Breast epithelium (tissue), 4 donors: ENCODE measurements around the gene RB1. TPM values are rescaled to one million over a fixed set of nuclear protein-coding genes. Genes with fewer than 3 reads are reported as not detected.

Source experiments
- DNase-seq, 2 donors: peaks; one replicate each; pipeline ENCODE4 v3.0.0-alpha.2; 2019; ENCODE audit warnings: low spot score in 2 of 2
- H3K27ac ChIP-seq, 2 donors: fragments of 200-600 bp; sonication (generic) in 1 of 2; one replicate each; pipeline ENCODE4 v1.5.1; 2016 to 2019; ENCODE audit warnings: mild to moderate bottlenecking in 1 of 2
- H3K27me3 ChIP-seq, 2 donors: fragments of 200-600 bp; sonication (generic) in 1 of 2; one replicate each; pipeline versions ENCODE4 v1.5.1 to v1.6.0; 2017 to 2019; ENCODE audit warnings: control low read depth in 1 of 2, mild to moderate bottlenecking in 1 of 2
- H3K36me3 ChIP-seq: fragments of 200-600 bp; one replicate; pipeline ENCODE4 v1.5.1; 2019
- H3K4me1 ChIP-seq, 2 donors: fragments of 200-600 bp; sonication (generic); one replicate each; pipeline ENCODE4 v1.5.1; 2016 to 2019; ENCODE audit warnings: control low read depth in 1 of 2
- H3K4me3 ChIP-seq, 3 donors: fragments of 200-600 bp; sonication (generic); 1 replicate in 2 of 3; 2 replicates in 1 of 3; pipeline ENCODE4 v1.5.1; 2016 to 2019; ENCODE audit warnings: mild to moderate bottlenecking in 3 of 3, moderate library complexity in 2 of 3
- H3K9me3 ChIP-seq, 2 donors: fragments of 200-600 bp; sonication (generic) in 1 of 2; one replicate each; pipeline ENCODE4 v1.5.1; 2016 to 2019; ENCODE audit warnings: control low read depth in 1 of 2
- POLR2A ChIP-seq: fragments of 450-650 bp; IDR thresholded peaks from one replicate; pipeline ENCODE4 v1.6.1; 2016; ENCODE audit warnings: antibody characterized with exemption, mild to moderate bottlenecking, moderate library complexity
- POLR2AphosphoS5 ChIP-seq, 3 donors: sonication (generic); formaldehyde crosslinking; IDR thresholded peaks; one replicate each; pipeline ENCODE4 v1.6.1; 2017; ENCODE audit warnings: antibody characterized with exemption in 3 of 3
- intact Hi-C: fragments of 100-400 bp; cut with DNase I; formaldehyde crosslinking; loops from one replicate; pipeline ENCODE4 v1.15.1; 2023; ENCODE audit warnings: low total_unique reads
- total RNA-seq, 3 donors: library from RNA; depleted of rRNA; stranded (reverse); fragments of >200 nt; gene quantifications; one replicate each; pipeline ENCODE4 v1.1.0, GENCODE V29; 2016
- TF ChIP-seq, protein P1 (sequence below), 3 donors: fragments of 450-650 bp; IDR thresholded peaks; one replicate each; pipeline ENCODE4 v1.5.1; 2016 to 2017; ENCODE audit warnings: antibody characterized with exemption in 3 of 3, mild to moderate bottlenecking in 3 of 3, moderate library complexity in 3 of 3

Gene RB1
- total RNA-seq, 3 donors from 2014 or later, result 24.0 to 45.2 (median 43.6) TPM

DNA sequence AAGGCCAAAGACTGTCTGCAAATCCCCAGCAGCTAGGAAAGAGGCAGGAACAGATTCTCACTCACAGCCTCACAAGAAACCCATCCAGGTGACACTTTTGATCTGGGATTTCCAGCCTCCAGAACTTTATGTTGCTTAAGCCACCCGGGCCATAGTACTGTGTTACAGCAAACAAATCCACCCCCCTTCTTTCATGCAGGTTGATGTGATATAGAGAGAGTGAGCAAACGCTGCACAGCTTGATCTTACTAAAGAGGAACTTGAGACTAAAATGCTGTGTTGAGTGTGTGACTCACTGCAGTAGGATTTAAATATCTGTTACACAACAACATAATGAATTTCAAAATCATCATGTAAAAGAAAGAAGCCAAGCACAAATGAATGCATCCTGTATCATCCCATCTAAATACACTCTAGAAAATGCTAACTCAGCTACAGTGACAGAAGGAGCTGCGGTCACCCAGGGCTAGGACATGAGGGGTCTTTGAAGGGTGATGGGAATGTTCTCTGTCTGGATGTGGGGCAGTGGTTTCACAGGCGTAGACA is 197.2 kb downstream of the RB1 start:
- intact Hi-C loops, result no loop called here
- no peak overlapping the region for H3K4me3 ChIP-seq
- H3K27ac ChIP-seq, result peak overlapping the region; percentile 41 to 66
- no peaks in the 10 kb centered on the region for H3K27me3 ChIP-seq
- no peaks in the 10 kb centered on the region for H3K4me1 ChIP-seq
- no peak for DNase-seq
- H3K36me3 ChIP-seq, result no peaks in the 10 kb centered on the region
- TF ChIP-seq POLR2AphosphoS5 (IDR thresholded peaks at IDR 0.05) (no peak), POLR2A (no peak)
- TF ChIP-seq, protein P1, sequence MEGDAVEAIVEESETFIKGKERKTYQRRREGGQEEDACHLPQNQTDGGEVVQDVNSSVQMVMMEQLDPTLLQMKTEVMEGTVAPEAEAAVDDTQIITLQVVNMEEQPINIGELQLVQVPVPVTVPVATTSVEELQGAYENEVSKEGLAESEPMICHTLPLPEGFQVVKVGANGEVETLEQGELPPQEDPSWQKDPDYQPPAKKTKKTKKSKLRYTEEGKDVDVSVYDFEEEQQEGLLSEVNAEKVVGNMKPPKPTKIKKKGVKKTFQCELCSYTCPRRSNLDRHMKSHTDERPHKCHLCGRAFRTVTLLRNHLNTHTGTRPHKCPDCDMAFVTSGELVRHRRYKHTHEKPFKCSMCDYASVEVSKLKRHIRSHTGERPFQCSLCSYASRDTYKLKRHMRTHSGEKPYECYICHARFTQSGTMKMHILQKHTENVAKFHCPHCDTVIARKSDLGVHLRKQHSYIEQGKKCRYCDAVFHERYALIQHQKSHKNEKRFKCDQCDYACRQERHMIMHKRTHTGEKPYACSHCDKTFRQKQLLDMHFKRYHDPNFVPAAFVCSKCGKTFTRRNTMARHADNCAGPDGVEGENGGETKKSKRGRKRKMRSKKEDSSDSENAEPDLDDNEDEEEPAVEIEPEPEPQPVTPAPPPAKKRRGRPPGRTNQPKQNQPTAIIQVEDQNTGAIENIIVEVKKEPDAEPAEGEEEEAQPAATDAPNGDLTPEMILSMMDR (IDR thresholded peaks at IDR 0.05), result no peak
- H3K9me3 ChIP-seq, result no peaks in the 10 kb centered on the region

DNA sequence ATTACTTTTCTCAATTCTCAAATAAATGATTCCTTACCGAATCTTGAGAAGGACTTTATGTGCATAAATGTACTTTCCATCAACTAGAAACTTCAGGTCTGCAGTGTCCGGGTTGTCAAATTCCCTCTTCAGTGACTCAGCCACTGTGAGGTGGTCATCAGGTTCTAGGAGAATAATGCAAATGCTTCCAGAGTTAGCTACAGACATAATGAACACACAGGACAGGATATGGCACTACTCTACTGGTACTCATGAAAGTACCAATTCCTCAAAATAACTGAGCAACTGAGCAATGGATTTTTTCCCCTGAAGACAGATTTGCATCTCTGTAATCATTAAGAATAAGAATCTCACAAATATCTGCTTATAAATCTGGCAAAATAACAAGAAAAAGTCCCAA is 198.2 kb downstream of the RB1 start:
- no peaks in the 10 kb centered on the region for H3K9me3 ChIP-seq
- no peak for DNase-seq
- no peak overlapping the region for H3K27ac ChIP-seq
- H3K4me3 ChIP-seq, result no peak overlapping the region
- peaks cover 0 to 9% of the 10 kb centered on the region in 2 donors for H3K4me1 ChIP-seq
- no peaks in the 10 kb centered on the region for H3K36me3 ChIP-seq
- H3K27me3 ChIP-seq, result no peaks in the 10 kb centered on the region
- intact Hi-C loops, result no loop called here
- TF ChIP-seq, protein P1 (IDR thresholded peaks at IDR 0.05), result no peak
- TF ChIP-seq POLR2AphosphoS5 (IDR thresholded peaks at IDR 0.05) (no peak), POLR2A (no peak)

DNA sequence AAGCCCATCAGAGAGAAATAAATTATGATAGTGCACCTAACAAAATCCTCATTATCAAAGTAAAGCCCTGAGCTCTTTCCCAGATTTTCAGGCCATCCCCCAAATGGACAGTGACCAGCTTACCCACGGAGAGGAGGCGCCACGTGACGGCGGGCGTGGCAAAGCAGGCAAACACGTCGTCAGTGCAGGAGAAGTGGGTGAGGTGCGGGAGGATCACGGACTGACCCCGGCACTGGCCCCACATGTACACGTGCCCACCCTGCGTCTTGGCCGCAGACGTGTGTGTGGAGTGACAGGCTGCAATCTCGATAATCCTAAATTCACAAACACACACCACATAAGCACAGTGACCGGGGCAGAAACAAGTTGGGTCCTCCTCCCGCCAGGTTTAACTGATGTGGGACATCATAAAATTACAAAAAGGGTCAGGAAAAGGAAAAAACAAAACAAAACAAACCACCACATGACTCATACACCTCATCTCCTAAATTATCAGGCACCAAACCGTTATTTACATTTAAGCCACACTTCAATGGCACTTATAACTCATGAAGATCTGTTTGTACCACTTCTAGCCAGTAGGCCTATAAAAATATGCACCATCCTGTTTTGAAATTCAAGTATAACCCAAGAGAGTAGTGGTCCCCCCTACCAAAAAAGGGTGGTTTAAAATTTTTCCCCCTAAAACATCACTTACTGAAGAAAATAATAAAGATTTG is 199.2 kb downstream of the RB1 start:
- TF ChIP-seq POLR2A, result no peak
- no peak for TF ChIP-seq POLR2AphosphoS5 (IDR thresholded peaks at IDR 0.05)
- TF ChIP-seq, protein P1 (IDR thresholded peaks at IDR 0.05), result no peak
- no peak for DNase-seq
- intact Hi-C loops, result no loop called here
- Histone ChIP-seq H3K4me1 (peaks cover 0 to 9% of the 10 kb centered on the region in 2 donors), H3K4me3 (no peak overlapping the region), H3K27me3 (no peaks in the 10 kb centered on the region), H3K36me3 (no peaks in the 10 kb centered on the region), H3K27ac (no peak overlapping the region), H3K9me3 (no peaks in the 10 kb centered on the region)

DNA sequence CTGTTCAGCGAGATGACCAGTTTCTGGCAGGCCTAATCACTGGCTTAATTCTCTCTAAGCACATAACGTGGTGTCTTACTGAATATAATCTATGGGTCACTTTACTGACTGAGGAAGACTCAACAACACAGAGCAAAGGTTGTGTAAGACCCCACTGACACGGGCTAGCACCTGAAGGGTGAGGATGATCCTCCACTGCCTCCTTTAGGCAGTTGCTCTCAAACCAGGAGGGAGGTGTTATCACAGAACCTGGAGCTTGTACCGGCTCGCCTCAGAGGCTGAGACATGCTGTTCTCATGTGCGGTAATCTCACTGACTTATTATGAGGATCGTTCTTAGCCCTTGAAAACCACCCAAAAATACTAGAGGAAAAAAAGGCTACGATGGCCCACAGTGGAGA is 201.1 kb downstream of the RB1 start:
- Histone ChIP-seq H3K4me3 (no peak overlapping the region), H3K27me3 (no peaks in the 10 kb centered on the region), H3K36me3 (no peaks in the 10 kb centered on the region), H3K27ac (peak overlapping the region; percentile 43 to 85), H3K9me3 (no peaks in the 10 kb centered on the region), H3K4me1 (peaks cover 0 to 9% of the 10 kb centered on the region in 2 donors)
- intact Hi-C loops, result no loop called here
- DNase-seq, result no peak
- no peak for TF ChIP-seq POLR2A
- TF ChIP-seq, protein P1 (IDR thresholded peaks at IDR 0.05), result no peak

DNA sequence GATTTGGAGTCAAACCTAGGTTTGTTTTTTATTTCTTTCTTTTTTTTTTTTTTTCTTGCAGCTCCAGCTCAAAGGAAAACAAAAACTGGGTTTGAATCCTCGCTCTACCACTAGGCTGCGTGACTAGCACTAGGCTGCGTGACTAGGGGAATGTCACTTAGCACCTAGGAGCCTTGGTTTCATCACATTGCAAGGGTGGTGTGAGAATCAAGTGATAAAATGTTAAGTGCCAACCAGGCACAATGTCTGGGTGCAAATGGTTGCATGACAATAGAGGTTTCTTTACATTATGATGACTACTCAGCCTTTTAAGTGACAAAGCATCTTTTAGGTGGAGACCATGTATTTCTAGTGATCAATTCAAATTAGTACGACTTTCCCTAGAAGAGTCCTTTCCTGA is 201.5 kb downstream of the RB1 start:
- intact Hi-C loops, result no loop called here
- H3K9me3 ChIP-seq, result no peaks in the 10 kb centered on the region
- H3K4me1 ChIP-seq, result peaks cover 0 to 9% of the 10 kb centered on the region in 2 donors
- no peaks in the 10 kb centered on the region for H3K27me3 ChIP-seq
- no peaks in the 10 kb centered on the region for H3K36me3 ChIP-seq
- H3K27ac ChIP-seq, result peak overlapping the region; percentile 85 to 92
- no peak overlapping the region for H3K4me3 ChIP-seq
- no peak for DNase-seq
- TF ChIP-seq, protein P1 (IDR thresholded peaks at IDR 0.05), result no peak
- TF ChIP-seq POLR2A, result no peak
- TF ChIP-seq POLR2AphosphoS5 (IDR thresholded peaks at IDR 0.05), result no peak
